DND-41 (cell line): ENCODE measurements around the gene CCDC85A.

ENCODE experiments used
- ATAC-seq: fragments of 200-7000 bp; cut with Tn5 transposase; 3 replicates; pipeline ENCODE4 v1.9.1; 2021; ENCODE audit warnings: low read depth; ENCODE audit not compliant: insufficient read depth
- DNase-seq: peaks from one replicate; pipeline ENCODE4 v3.0.0-alpha.2; 2020
- H2AFZ ChIP-seq: 2 replicates; pipeline ENCODE4 v1.6.0; 2012; ENCODE audit warnings: low read depth, low read length
- H3K27ac ChIP-seq: 2 replicates; pipeline ENCODE4 v1.5.1; 2012; ENCODE audit warnings: low read length, inconsistent platforms
- H3K27me3 ChIP-seq: fragments of 200-600 bp; sonication (generic); 2 replicates; pipeline ENCODE4 v1.6.0; 2012; ENCODE audit warnings: low read length, mild to moderate bottlenecking, inconsistent platforms; ENCODE audit not compliant: insufficient read depth, poor library complexity
- H3K36me3 ChIP-seq: 2 replicates; pipeline ENCODE4 v1.5.1; 2012; ENCODE audit warnings: low read length, inconsistent platforms; ENCODE audit not compliant: insufficient read depth
- H3K4me1 ChIP-seq: 2 replicates; pipeline ENCODE4 v1.5.1; 2012; ENCODE audit warnings: mild to moderate bottlenecking, low read length; ENCODE audit not compliant: insufficient read depth
- H3K4me2 ChIP-seq: 2 replicates; pipeline ENCODE4 v1.6.0; 2012; ENCODE audit warnings: mild to moderate bottlenecking, moderate library complexity, low read length, inconsistent platforms; ENCODE audit not compliant: insufficient read depth
- H3K4me3 ChIP-seq, 2 experiments: fragments of 200-600 bp in 1 of 2; shearing (Covaris generic) in 1 of 2; 2 replicates each; pipeline ENCODE4 v1.5.1; 2012 to 2016; ENCODE audit warnings: inconsistent platforms in 2 of 2, low read length in 2 of 2, mild to moderate bottlenecking in 2 of 2, low read depth in 1 of 2, moderate library complexity in 1 of 2
- H3K79me2 ChIP-seq: 2 replicates; pipeline ENCODE4 v1.6.0; 2012; ENCODE audit warnings: low read length, inconsistent platforms; ENCODE audit not compliant: insufficient read depth
- H3K9ac ChIP-seq: 2 replicates; pipeline ENCODE4 v1.6.0; 2012; ENCODE audit warnings: low read depth, mild to moderate bottlenecking, inconsistent platforms, low read length, moderate library complexity
- H3K9me3 ChIP-seq: 2 replicates; pipeline ENCODE4 v1.5.1; 2012; ENCODE audit warnings: low read length, moderate library complexity, mild to moderate bottlenecking, inconsistent platforms; ENCODE audit not compliant: insufficient read depth, severe bottlenecking
- H4K20me1 ChIP-seq: 2 replicates; pipeline ENCODE4 v1.6.0; 2012; ENCODE audit warnings: low read length; ENCODE audit not compliant: insufficient read depth
- CTCF ChIP-seq: IDR thresholded peaks from 2 replicates; pipeline ENCODE4 v1.5.1; 2012; ENCODE audit warnings: borderline replicate concordance, low read length, moderate library complexity, mild to moderate bottlenecking; ENCODE audit not compliant: poor library complexity, severe bottlenecking; ENCODE audit errors: extremely low read depth
- EZH2 ChIP-seq: IDR thresholded peaks from 3 replicates; pipeline ENCODE4 v1.6.1; 2012; ENCODE audit warnings: borderline replicate concordance, low read depth, mild to moderate bottlenecking, moderate library complexity, low read length, inconsistent platforms; ENCODE audit not compliant: severe bottlenecking

Gene CCDC85A

GRCh38 chr2:56234241-56234640, 50.5 kb downstream of the CCDC85A start:
- no peak for TF ChIP-seq CTCF
- TF ChIP-seq EZH2 = no peak
- Histone ChIP-seq H3K9me3 (no peaks in the 10 kb centered on the region), H3K9ac (no peak overlapping the region), H3K4me1 (no peaks in the 10 kb centered on the region), H2AFZ (no peak overlapping the region), H3K27me3 (peaks cover 2% of the 10 kb centered on the region), H3K4me2 (no peak overlapping the region), H3K36me3 (no peaks in the 10 kb centered on the region), H3K79me2 (no peaks in the 10 kb centered on the region), H3K27ac (no peak overlapping the region), H3K4me3 (no peak overlapping the region), H4K20me1 (no peaks in the 10 kb centered on the region)
- ATAC-seq = no peak
- no peak for DNase-seq

- H3K4me2 ChIP-seq = no peak overlapping the region
- ATAC-seq (no peak), DNase-seq (no peak)
- no peak overlapping the region for H3K4me3 ChIP-seq
- no peak overlapping the region for H2AFZ ChIP-seq
- no peaks in the 10 kb centered on the region for H3K27me3 ChIP-seq
- H3K79me2 ChIP-seq = no peaks in the 10 kb centered on the region
- TF ChIP-seq EZH2 = no peak
- H3K27ac ChIP-seq = no peak overlapping the region
- no peaks in the 10 kb centered on the region for H3K4me1 ChIP-seq
- H4K20me1 ChIP-seq = no peaks in the 10 kb centered on the region
- no peaks in the 10 kb centered on the region for H3K9me3 ChIP-seq
- H3K9ac ChIP-seq = no peak overlapping the region
- no peaks in the 10 kb centered on the region for H3K36me3 ChIP-seq
These were observed 55.2 kb downstream of the CCDC85A start for GRCh38 chr2:56239030-56239429.

- H3K79me2 ChIP-seq = no peaks in the 10 kb centered on the region
- no peak for TF ChIP-seq CTCF
- TF ChIP-seq EZH2 = no peak
- no peaks in the 10 kb centered on the region for H3K4me1 ChIP-seq
- no peak for ATAC-seq
- no peaks in the 10 kb centered on the region for H3K9me3 ChIP-seq
- H2AFZ ChIP-seq = no peak overlapping the region
- no peaks in the 10 kb centered on the region for H3K36me3 ChIP-seq
- H3K27ac ChIP-seq = no peak overlapping the region
- H3K4me3 ChIP-seq = no peak overlapping the region
- no peaks in the 10 kb centered on the region for H4K20me1 ChIP-seq
- H3K9ac ChIP-seq = no peak overlapping the region
- no peak overlapping the region for H3K4me2 ChIP-seq
- DNase-seq = no peak
- H3K27me3 ChIP-seq = no peaks in the 10 kb centered on the region
These were observed 55.6 kb downstream of the CCDC85A start for GRCh38 chr2:56239437-56239836.

- TF ChIP-seq CTCF (no peak), EZH2 (no peak)
- Histone ChIP-seq H2AFZ (no peak overlapping the region), H3K36me3 (no peaks in the 10 kb centered on the region), H3K4me3 (no peak overlapping the region), H3K9ac (no peak overlapping the region), H3K4me1 (no peaks in the 10 kb centered on the region), H3K27me3 (no peaks in the 10 kb centered on the region), H3K9me3 (no peaks in the 10 kb centered on the region), H3K4me2 (no peak overlapping the region), H3K79me2 (no peaks in the 10 kb centered on the region), H4K20me1 (no peaks in the 10 kb centered on the region), H3K27ac (no peak overlapping the region)
- no peak for ATAC-seq
- DNase-seq = no peak
These were observed 56.4 kb downstream of the CCDC85A start for GRCh38 chr2:56240210-56240609.
